Measurements from ENCODE around the gene LNPEP. TPM values are rescaled to one million over a fixed set of nuclear protein-coding genes. Genes with fewer than 3 reads are reported as not detected.

Gene LNPEP
- total RNA-seq, 5 donors from 2014 or later (not counting 1 experiment from before 2014, with no cell fraction given), result 82.3 to 102 (median 86.3) TPM

- CTCF ChIA-PET, result interaction anchor here (0.5 to 2.0 kb wide), 25 partner anchors 8 to 1799 kb away, joined by 3 to 19 read pairs (median 5); partner anchors contain the start of genes ERAP2 (in 1 of the 2), LIX1 (in 1 of the 2) and LNPEP (in 1 of the 2)
- Mint-ChIP-seq H3K36me3 (peaks cover 34% of the 10 kb centered on the region), H3K9me3 (no peaks in the 10 kb centered on the region), H3K27me3 (no peaks in the 10 kb centered on the region), H3K4me3 (no peak overlapping the region), H3K27ac (no peak overlapping the region), H3K4me1 (peaks cover 0 to 41% (median 39%) of the 10 kb centered on the region in 3 donors)
- Histone ChIP-seq H3K9me3 (no peaks in the 10 kb centered on the region), H3K4me1 (ENCODE audit: control insufficient read depth in 1 of 2, extremely low read depth in 1 of 2, insufficient read depth in 2 of 2, low read length in 2 of 2) (no peaks in the 10 kb centered on the region), H3K36me3 (ENCODE audit: control insufficient read depth in 2 of 2, extremely low read depth in 1 of 2, insufficient read depth in 1 of 2, low read length in 1 of 2) (peaks cover 0 to 66% of the 10 kb centered on the region in 2 donors), H3K4me3 (ENCODE audit: control insufficient read depth in 1 of 2, extremely low read depth in 1 of 2, low read length in 1 of 2) (no peak overlapping the region), H3K27me3 (replicated peaks in 1 of 2; ENCODE audit: control insufficient read depth in 2 of 2, extremely low read depth in 1 of 2, insufficient read depth in 2 of 2, low read length in 1 of 2) (no peaks in the 10 kb centered on the region), H3K27ac (ENCODE audit: low read length) (no peak overlapping the region)
- POLR2A ChIA-PET, result interaction anchor here in 1 of 2 donors (0.5 to 0.6 kb wide), 2 partner anchors 124 to 1189 kb away, joined by 3 to 4 read pairs; no protein-coding TSS in a partner anchor
- DNase-seq (peak in 15 of 35 experiments; percentile 4 to 57 (median 15)), ATAC-seq (replicated peaks in 1 of 4) (peak in 3 of 4 experiments; percentile 53 to 67 (median 63))
- no CpG with 5 or more reads among the region's 2 CpGs for WGBS (ENCODE audit: insufficient coverage)
Observed at GRCh38 chr5:96997265-96997859, 61.5 kb downstream of the LNPEP start.

- POLR2A ChIA-PET, result no interaction called here
- H3K4me1 ChIP-seq (ENCODE audit: control insufficient read depth in 1 of 2, extremely low read depth in 1 of 2, insufficient read depth in 2 of 2, low read length in 2 of 2), result peaks cover 0 to 7% of the 10 kb centered on the region in 2 experiments
- CTCF ChIA-PET, result interaction anchor here (0.6 to 0.9 kb wide), 4 partner anchors 67 to 1179 kb away, joined by 3 read pairs; no protein-coding TSS in a partner anchor
- no peaks in the 10 kb centered on the region for H3K27me3 ChIP-seq (replicated peaks in 1 of 2; ENCODE audit: control insufficient read depth in 2 of 2, extremely low read depth in 1 of 2, insufficient read depth in 2 of 2, low read length in 1 of 2)
- no peak for DNase-seq
- H3K27ac ChIP-seq (ENCODE audit: low read length), result no peak overlapping the region
- no peak overlapping the region for H3K4me3 Mint-ChIP-seq
- no peak for ATAC-seq (replicated peaks in 1 of 4)
- no peaks in the 10 kb centered on the region for H3K27me3 Mint-ChIP-seq
- no CpG with 5 or more reads among the region's 1 CpG for WGBS (ENCODE audit: insufficient coverage)
- peaks cover 23% of the 10 kb centered on the region for H3K36me3 Mint-ChIP-seq
- no peak overlapping the region for H3K4me3 ChIP-seq (ENCODE audit: control insufficient read depth in 1 of 2, extremely low read depth in 1 of 2, low read length in 1 of 2)
- H3K9me3 ChIP-seq, result no peaks in the 10 kb centered on the region
- H3K27ac Mint-ChIP-seq, result peak overlapping the region in 1 of 2 donors; percentile 62
- H3K36me3 ChIP-seq (ENCODE audit: control insufficient read depth in 2 of 2, extremely low read depth in 1 of 2, insufficient read depth in 1 of 2, low read length in 1 of 2), result peaks cover 0 to 57% of the 10 kb centered on the region in 2 donors
- no peaks in the 10 kb centered on the region for H3K9me3 Mint-ChIP-seq
- H3K4me1 Mint-ChIP-seq, result peaks cover 0 to 30% (median 25%) of the 10 kb centered on the region in 3 donors
Observed at GRCh38 chr5:96999856-97000255, 64.0 kb downstream of the LNPEP start.

- DNase-seq (no peak), ATAC-seq (replicated peaks in 1 of 4) (no peak)
- Mint-ChIP-seq H3K4me1 (peaks cover 0 to 32% (median 21%) of the 10 kb centered on the region in 3 donors), H3K27ac (peak overlapping the region in 1 of 2 donors; percentile 62), H3K27me3 (no peaks in the 10 kb centered on the region), H3K4me3 (no peak overlapping the region), H3K36me3 (peaks cover 21% of the 10 kb centered on the region), H3K9me3 (no peaks in the 10 kb centered on the region)
- H3K27ac ChIP-seq (ENCODE audit: low read length), result no peak overlapping the region
- no peaks in the 10 kb centered on the region for H3K27me3 ChIP-seq (replicated peaks in 1 of 2; ENCODE audit: control insufficient read depth in 2 of 2, extremely low read depth in 1 of 2, insufficient read depth in 2 of 2, low read length in 1 of 2)
- H3K9me3 ChIP-seq, result no peaks in the 10 kb centered on the region
- ChIA-PET CTCF (interaction anchor here in 1 of 2 donors (0.6 kb wide), 1 partner anchor 1180 kb away, joined by 3 read pairs; no protein-coding TSS in a partner anchor), POLR2A (no interaction called here)
- H3K4me1 ChIP-seq (ENCODE audit: control insufficient read depth in 1 of 2, extremely low read depth in 1 of 2, insufficient read depth in 2 of 2, low read length in 2 of 2), result peaks cover 0 to 11% of the 10 kb centered on the region in 2 experiments
- 43% methylated on average over 1 of the region's 3 CpGs for WGBS (ENCODE audit: insufficient coverage)
- no peak overlapping the region for H3K4me3 ChIP-seq (ENCODE audit: control insufficient read depth in 1 of 2, extremely low read depth in 1 of 2, low read length in 1 of 2)
- H3K36me3 ChIP-seq (ENCODE audit: control insufficient read depth in 2 of 2, extremely low read depth in 1 of 2, insufficient read depth in 1 of 2, low read length in 1 of 2), result peaks cover 0 to 59% of the 10 kb centered on the region in 2 donors
Observed at GRCh38 chr5:97000391-97000790, 64.5 kb downstream of the LNPEP start.

- ChIA-PET CTCF (interaction anchor here (0.6 to 1.2 kb wide), 5 partner anchors 7 to 251 kb away, joined by 3 to 6 read pairs (median 3); no protein-coding TSS in a partner anchor), POLR2A (interaction anchor here in 1 of 2 donors (0.5 to 1.0 kb wide), 2 partner anchors 45 to 147 kb away, joined by 3 to 4 read pairs; no protein-coding TSS in a partner anchor)
- Mint-ChIP-seq H3K4me3 (no peak overlapping the region), H3K36me3 (peaks cover 30% of the 10 kb centered on the region), H3K9me3 (no peaks in the 10 kb centered on the region), H3K27ac (no peak overlapping the region), H3K4me1 (peaks cover 6 to 28% (median 23%) of the 10 kb centered on the region in 3 donors), H3K27me3 (no peaks in the 10 kb centered on the region)
- Histone ChIP-seq H3K4me3 (ENCODE audit: control insufficient read depth in 1 of 2, extremely low read depth in 1 of 2, low read length in 1 of 2) (no peak overlapping the region), H3K36me3 (ENCODE audit: control insufficient read depth in 2 of 2, extremely low read depth in 1 of 2, insufficient read depth in 1 of 2, low read length in 1 of 2) (peaks cover 0 to 65% of the 10 kb centered on the region in 2 donors), H3K4me1 (ENCODE audit: control insufficient read depth in 1 of 2, extremely low read depth in 1 of 2, insufficient read depth in 2 of 2, low read length in 2 of 2) (peaks cover 0 to 15% of the 10 kb centered on the region in 2 experiments), H3K27me3 (replicated peaks in 1 of 2; ENCODE audit: control insufficient read depth in 2 of 2, extremely low read depth in 1 of 2, insufficient read depth in 2 of 2, low read length in 1 of 2) (no peaks in the 10 kb centered on the region), H3K27ac (ENCODE audit: low read length) (no peak overlapping the region), H3K9me3 (no peaks in the 10 kb centered on the region)
- DNase-seq, result no peak
- ATAC-seq (replicated peaks in 1 of 4), result no peak
- no CpG with 5 or more reads among the region's 1 CpG for WGBS (ENCODE audit: insufficient coverage)
Observed at GRCh38 chr5:97002983-97003382, 67.1 kb downstream of the LNPEP start.

GRCh38 chr5:97004423-97005060, 68.7 kb downstream of the LNPEP start:
- peaks cover 5 to 20% of the 10 kb centered on the region in 2 experiments for H3K4me1 ChIP-seq (ENCODE audit: control insufficient read depth in 1 of 2, extremely low read depth in 1 of 2, insufficient read depth in 2 of 2, low read length in 2 of 2)
- no peaks in the 10 kb centered on the region for H3K9me3 ChIP-seq
- H3K36me3 ChIP-seq (ENCODE audit: control insufficient read depth in 2 of 2, extremely low read depth in 1 of 2, insufficient read depth in 1 of 2, low read length in 1 of 2), result peaks cover 0 to 55% of the 10 kb centered on the region in 2 donors
- H3K27ac ChIP-seq (ENCODE audit: low read length), result no peak overlapping the region
- ChIA-PET POLR2A (no interaction called here), CTCF (interaction anchor here (0.5 to 0.7 kb wide), 5 partner anchors 12 to 303 kb away, joined by 3 to 9 read pairs (median 4); partner anchors contain the start of gene ERAP2 (in 1 of the 2))
- Mint-ChIP-seq H3K9me3 (no peaks in the 10 kb centered on the region), H3K27ac (no peak overlapping the region), H3K4me3 (peak overlapping the region in 1 of 3 donors; percentile 1), H3K36me3 (peaks cover 22% of the 10 kb centered on the region), H3K4me1 (peaks cover 16 to 25% (median 21%) of the 10 kb centered on the region in 3 donors), H3K27me3 (no peaks in the 10 kb centered on the region)
- no peak overlapping the region for H3K4me3 ChIP-seq (ENCODE audit: control insufficient read depth in 1 of 2, extremely low read depth in 1 of 2, low read length in 1 of 2)
- DNase-seq (no peak), ATAC-seq (replicated peaks in 1 of 4) (peak in 1 of 4 experiments; percentile 26)
- 40% methylated on average over 1 of the region's 2 CpGs for WGBS (ENCODE audit: insufficient coverage)
- no peaks in the 10 kb centered on the region for H3K27me3 ChIP-seq (replicated peaks in 1 of 2; ENCODE audit: control insufficient read depth in 2 of 2, extremely low read depth in 1 of 2, insufficient read depth in 2 of 2, low read length in 1 of 2)

- no peaks in the 10 kb centered on the region for H3K27me3 Mint-ChIP-seq
- no CpG with 5 or more reads among the region's 3 CpGs for WGBS (ENCODE audit: insufficient coverage)
- Histone ChIP-seq H3K9me3 (no peaks in the 10 kb centered on the region), H3K4me3 (ENCODE audit: control insufficient read depth in 1 of 2, extremely low read depth in 1 of 2, low read length in 1 of 2) (no peak overlapping the region), H3K4me1 (ENCODE audit: control insufficient read depth in 1 of 2, extremely low read depth in 1 of 2, insufficient read depth in 2 of 2, low read length in 2 of 2) (peaks cover 5 to 29% of the 10 kb centered on the region in 2 experiments), H3K27ac (ENCODE audit: low read length) (no peak overlapping the region), H3K27me3 (replicated peaks in 1 of 2; ENCODE audit: control insufficient read depth in 2 of 2, extremely low read depth in 1 of 2, insufficient read depth in 2 of 2, low read length in 1 of 2) (no peaks in the 10 kb centered on the region), H3K36me3 (ENCODE audit: control insufficient read depth in 2 of 2, extremely low read depth in 1 of 2, insufficient read depth in 1 of 2, low read length in 1 of 2) (peaks cover 0 to 49% of the 10 kb centered on the region in 2 donors)
- H3K9me3 Mint-ChIP-seq, result no peaks in the 10 kb centered on the region
- H3K4me1 Mint-ChIP-seq, result peaks cover 27 to 31% (median 30%) of the 10 kb centered on the region in 3 donors
- no peak for ATAC-seq (replicated peaks in 1 of 4)
- CTCF ChIA-PET, result interaction anchor here in 1 of 2 donors (0.6 kb wide), 1 partner anchor 1987 kb away, joined by 4 read pairs; no protein-coding TSS in a partner anchor
- no peak overlapping the region for H3K4me3 Mint-ChIP-seq
- peak overlapping the region; percentile 15 to 46 for H3K27ac Mint-ChIP-seq
- peaks cover 34% of the 10 kb centered on the region for H3K36me3 Mint-ChIP-seq
- POLR2A ChIA-PET, result interaction anchor here in 1 of 2 donors (0.6 to 0.7 kb wide), 2 partner anchors 143 to 1142 kb away, joined by 5 read pairs; no protein-coding TSS in a partner anchor
- DNase-seq, result no peak
Observed at GRCh38 chr5:97006454-97007060, 70.7 kb downstream of the LNPEP start.

All from T-cell (primary cell).